MM.1S (cell line): ENCODE measurements around the gene AHNAK.

ENCODE experiments used
- EZH2phosphoT487 ChIP-seq: fragments of 300-600 bp; sonication (generic); IDR thresholded peaks from 2 replicates; pipeline ENCODE4 v1.6.1; 2018; ENCODE audit warnings: antibody characterized with exemption, low read length
- TF ChIP-seq, protein P1 (sequence below): fragments of 300-600 bp; sonication (generic); IDR thresholded peaks from 2 replicates; pipeline ENCODE4 v1.5.1; 2016; ENCODE audit warnings: antibody characterized with exemption, low read length, mixed read lengths

DNA sequence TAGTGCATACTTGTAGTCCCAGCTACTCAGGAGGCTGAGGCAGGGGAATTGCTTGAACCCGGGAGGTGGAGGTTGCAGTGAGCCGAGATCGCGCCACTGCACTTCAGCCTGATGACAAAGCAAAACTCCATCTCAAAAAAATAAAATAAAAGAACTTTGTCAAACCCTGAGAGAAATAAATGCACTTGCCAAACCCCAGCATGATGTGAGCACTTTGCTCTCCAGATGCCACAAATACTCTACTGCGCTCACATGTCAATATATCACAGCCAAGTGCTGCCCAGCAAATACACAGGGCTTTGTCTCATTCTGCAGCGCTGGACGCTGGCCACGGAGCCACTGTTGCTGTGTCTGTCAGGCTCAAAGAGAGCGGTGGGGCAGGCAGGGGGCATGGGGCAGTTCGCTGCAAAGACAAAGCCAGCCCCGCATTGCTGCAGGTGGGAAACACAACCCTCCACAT lies 45.1 kb downstream of the AHNAK start:
- TF ChIP-seq, protein P1, sequence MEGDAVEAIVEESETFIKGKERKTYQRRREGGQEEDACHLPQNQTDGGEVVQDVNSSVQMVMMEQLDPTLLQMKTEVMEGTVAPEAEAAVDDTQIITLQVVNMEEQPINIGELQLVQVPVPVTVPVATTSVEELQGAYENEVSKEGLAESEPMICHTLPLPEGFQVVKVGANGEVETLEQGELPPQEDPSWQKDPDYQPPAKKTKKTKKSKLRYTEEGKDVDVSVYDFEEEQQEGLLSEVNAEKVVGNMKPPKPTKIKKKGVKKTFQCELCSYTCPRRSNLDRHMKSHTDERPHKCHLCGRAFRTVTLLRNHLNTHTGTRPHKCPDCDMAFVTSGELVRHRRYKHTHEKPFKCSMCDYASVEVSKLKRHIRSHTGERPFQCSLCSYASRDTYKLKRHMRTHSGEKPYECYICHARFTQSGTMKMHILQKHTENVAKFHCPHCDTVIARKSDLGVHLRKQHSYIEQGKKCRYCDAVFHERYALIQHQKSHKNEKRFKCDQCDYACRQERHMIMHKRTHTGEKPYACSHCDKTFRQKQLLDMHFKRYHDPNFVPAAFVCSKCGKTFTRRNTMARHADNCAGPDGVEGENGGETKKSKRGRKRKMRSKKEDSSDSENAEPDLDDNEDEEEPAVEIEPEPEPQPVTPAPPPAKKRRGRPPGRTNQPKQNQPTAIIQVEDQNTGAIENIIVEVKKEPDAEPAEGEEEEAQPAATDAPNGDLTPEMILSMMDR, result no peak
- no peak for TF ChIP-seq EZH2phosphoT487
